ENCODE data around the gene ITGB3.

DNA sequence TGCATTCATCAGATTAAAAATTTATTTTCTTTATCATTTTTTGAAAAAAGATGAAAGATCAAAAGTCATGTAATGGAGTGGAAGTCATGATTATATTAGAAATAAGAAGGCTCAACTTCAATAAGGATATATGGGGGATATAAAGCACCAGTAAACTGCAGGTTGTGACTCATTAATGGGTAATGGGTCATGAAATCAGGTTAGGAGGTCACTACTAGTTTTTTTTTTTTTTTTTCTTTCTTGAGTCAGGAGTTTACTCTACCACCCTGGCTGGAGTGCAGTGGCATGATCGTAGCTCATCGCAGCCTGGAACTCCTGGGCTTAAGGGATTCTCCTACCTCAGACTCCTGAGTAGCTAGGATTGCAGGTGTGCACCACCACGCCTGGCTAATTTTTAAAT is 84.4 kb downstream of the ITGB3 start:
- no peak for TF ChIP-seq POLR2A (IDR thresholded peaks at IDR 0.05; ENCODE audit: low read depth, low read length)
- no peak for TF ChIP-seq CTCF (conservative IDR thresholded peaks at IDR 0.05; ENCODE audit: low read depth, low read length)
- no peak for TF ChIP-seq USF2 (IDR thresholded peaks at IDR 0.05; ENCODE audit: low read depth, low read length)
- no peak for TF ChIP-seq SMC3 (IDR thresholded peaks at IDR 0.05; ENCODE audit: low read depth, low read length)
- TF ChIP-seq MAFK (IDR thresholded peaks at IDR 0.05; ENCODE audit: low read depth, low read length), result no peak
- TF ChIP-seq RAD21 (IDR thresholded peaks at IDR 0.05; ENCODE audit: low read length), result no peak
- no peak for TF ChIP-seq CEBPB (IDR thresholded peaks at IDR 0.05; ENCODE audit: low read depth, low read length)
- TF ChIP-seq ELK1 (IDR thresholded peaks at IDR 0.05; ENCODE audit: borderline replicate concordance, low read depth, low read length), result no peak
- TF ChIP-seq MXI1 (IDR thresholded peaks at IDR 0.05; ENCODE audit: borderline replicate concordance, low read depth, low read length), result no peak
- TF ChIP-seq RCOR1 (IDR thresholded peaks at IDR 0.05; ENCODE audit: insufficient replicate concordance, low read length), result no peak
- TF ChIP-seq FOS (IDR thresholded peaks at IDR 0.05; ENCODE audit: low read depth, low read length), result no peak
- no peak for TF ChIP-seq MAZ (IDR thresholded peaks at IDR 0.05; ENCODE audit: borderline replicate concordance, low read depth, low read length)
- TF ChIP-seq RFX5 (IDR thresholded peaks at IDR 0.05; ENCODE audit: low read depth, low read length), result no peak
- TF ChIP-seq BHLHE40 (IDR thresholded peaks at IDR 0.05; ENCODE audit: low read depth, low read length), result no peak
